Posterior cingulate gyrus (tissue), 11 donors: Measurements from ENCODE around the gene RPS6KA2.
"Not testable (repeated sequence)": the region's sequence is repeated elsewhere in the genome, so short reads cannot be mapped to it uniquely, and the experiment has no call there.

Source experiments
- DNase-seq, 10 donors: peaks; one replicate each; pipeline versions ENCODE4 v3.0.0 to v3.0.0-alpha.2; 2020 to 2021; ENCODE audit warnings: mixed read lengths in 3 of 10
- intact Hi-C: fragments of 100-400 bp; cut with DNase I; formaldehyde crosslinking; loops from one replicate; pipeline ENCODE4 v1.15.1; 2023

RPS6KA2 gene

GRCh38 chr6:166636191-166636933, 9.3 kb upstream of the RPS6KA2 start:
- no peak for DNase-seq
- intact Hi-C loops, result no loop called here

GRCh38 chr6:166635013-166635970, 8.2 kb upstream of the RPS6KA2 start:
- DNase-seq, result peak in 1 of 10 donors; percentile 39
- intact Hi-C loops, result no loop called here

GRCh38 chr6:166634581-166634980, 7.5 kb upstream of the RPS6KA2 start:
- DNase-seq, intact Hi-C loops: not testable (repeated sequence)

GRCh38 chr6:166633732-166634535, 6.9 kb upstream of the RPS6KA2 start:
- intact Hi-C loops, result no loop called here
- peak in 1 of 10 donors; percentile 64 for DNase-seq

- intact Hi-C loops, result no loop called here
- peak in 1 of 10 donors; percentile 50 for DNase-seq
Measured at GRCh38 chr6:166632731-166633130, 5.7 kb upstream of the RPS6KA2 start.

GRCh38 chr6:166630462-166630861, 3.4 kb upstream of the RPS6KA2 start:
- DNase-seq, result no peak
- intact Hi-C loops, result no loop called here

GRCh38 chr6:166629628-166630027, 2.6 kb upstream of the RPS6KA2 start:
- intact Hi-C loops, result loop anchor here (5.0 to 10.0 kb wide), 3 partner anchors 185 to 247 kb away; partner anchors contain the start of gene MPC1
- DNase-seq, result no peak

GRCh38 chr6:166627875-166628801, 1.1 kb upstream of the RPS6KA2 start:
- intact Hi-C loops, result loop anchor here (5.0 to 10.0 kb wide), 3 partner anchors 183 to 246 kb away; partner anchors contain the start of gene MPC1

GRCh38 chr6:166626177-166627032, 646 bp downstream of the RPS6KA2 start:
- intact Hi-C loops, result loop anchor here (5.0 to 10.0 kb wide), 3 partner anchors 182 to 244 kb away; partner anchors contain the start of gene MPC1
- peak in 2 of 10 donors; percentile 23 to 35 for DNase-seq

More at GRCh38 chr6:166627875-166628801, 1.1 kb upstream of the RPS6KA2 start:
- peak in 9 of 10 donors; percentile 43 to 95 (median 62) for DNase-seq

- no peak for DNase-seq
- intact Hi-C loops, result loop anchor here (5.0 to 10.0 kb wide), 3 partner anchors 181 to 243 kb away; partner anchors contain the start of gene MPC1
Measured at GRCh38 chr6:166625356-166625755, 1.7 kb downstream of the RPS6KA2 start.

GRCh38 chr6:166624275-166624674, 2.8 kb downstream of the RPS6KA2 start:
- no peak for DNase-seq
- intact Hi-C loops, result loop anchor here (10.0 kb wide), 1 partner anchor 179 kb away; no protein-coding TSS in a partner anchor

GRCh38 chr6:166623318-166623717, 3.7 kb downstream of the RPS6KA2 start:
- no peak for DNase-seq
- intact Hi-C loops, result loop anchor here (10.0 kb wide), 1 partner anchor 179 kb away; no protein-coding TSS in a partner anchor

GRCh38 chr6:166621114-166621540, 5.9 kb downstream of the RPS6KA2 start:
- intact Hi-C loops, result loop anchor here (10.0 kb wide), 1 partner anchor 176 kb away; no protein-coding TSS in a partner anchor
- no peak for DNase-seq

- intact Hi-C loops, result loop anchor here (10.0 kb wide), 1 partner anchor 176 kb away; no protein-coding TSS in a partner anchor
- no peak for DNase-seq
Measured at GRCh38 chr6:166620478-166621113, 6.5 kb downstream of the RPS6KA2 start.

GRCh38 chr6:166619912-166620311, 7.1 kb downstream of the RPS6KA2 start:
- intact Hi-C loops, result loop anchor here (10.0 kb wide), 1 partner anchor 175 kb away; no protein-coding TSS in a partner anchor
- DNase-seq, result no peak

- intact Hi-C loops, result no loop called here
- no peak for DNase-seq
Measured at GRCh38 chr6:166618866-166619761, 7.9 kb downstream of the RPS6KA2 start.
